HEK293T (cell line): ENCODE results near the gene GALNT18.

ENCODE experiments used
- ARNT ChIP-seq: fragments of 450-650 bp; IDR thresholded peaks from 2 replicates; pipeline ENCODE4 v1.6.1; 2017; ENCODE audit warnings: mild to moderate bottlenecking
- BHLHE40 ChIP-seq: fragments of 450-650 bp; IDR thresholded peaks from 2 replicates; pipeline ENCODE4 v1.6.1; 2016; ENCODE audit warnings: mild to moderate bottlenecking, moderate library complexity, borderline replicate concordance
- CTBP1 ChIP-seq: fragments of 450-650 bp; IDR thresholded peaks from 2 replicates; pipeline ENCODE4 v1.6.1; 2016; ENCODE audit warnings: borderline replicate concordance
- ELF4 ChIP-seq: fragments of 450-650 bp; IDR thresholded peaks from 2 replicates; pipeline ENCODE4 v1.6.1; 2017; ENCODE audit warnings: antibody characterized with exemption
- FOXK2 ChIP-seq: fragments of 450-650 bp; IDR thresholded peaks from 2 replicates; pipeline ENCODE4 v1.6.1; 2016; ENCODE audit warnings: mild to moderate bottlenecking
- FOXM1 ChIP-seq: fragments of 450-650 bp; IDR thresholded peaks from 2 replicates; pipeline ENCODE4 v1.6.1; 2017; ENCODE audit warnings: mild to moderate bottlenecking, borderline replicate concordance
- HDGF ChIP-seq: fragments of 450-650 bp; IDR thresholded peaks from 2 replicates; pipeline ENCODE4 v1.6.1; 2017; ENCODE audit warnings: antibody characterized with exemption, borderline replicate concordance
- L3MBTL2 ChIP-seq: fragments of 450-650 bp; conservative IDR thresholded peaks from 2 replicates; pipeline ENCODE4 v1.6.1; 2016; ENCODE audit warnings: mild to moderate bottlenecking
- LEF1 ChIP-seq: fragments of 450-650 bp; IDR thresholded peaks from 2 replicates; pipeline ENCODE4 v1.6.1; 2017; ENCODE audit warnings: mild to moderate bottlenecking, borderline replicate concordance
- NFRKB ChIP-seq: fragments of 450-650 bp; IDR thresholded peaks from 2 replicates; pipeline ENCODE4 v1.6.1; 2016; ENCODE audit warnings: mild to moderate bottlenecking, moderate library complexity
- PKNOX1 ChIP-seq: fragments of 450-650 bp; IDR thresholded peaks from 2 replicates; pipeline ENCODE4 v1.6.1; 2016
- SP1 ChIP-seq: fragments of 450-650 bp; IDR thresholded peaks from 2 replicates; pipeline ENCODE4 v1.6.1; 2017
- SUZ12 ChIP-seq: fragments of 450-650 bp; IDR thresholded peaks from 2 replicates; pipeline ENCODE4 v1.6.1; 2016; ENCODE audit warnings: mild to moderate bottlenecking
- TARDBP ChIP-seq: fragments of 450-650 bp; IDR thresholded peaks from 2 replicates; pipeline ENCODE4 v1.6.1; 2016

GRCh38 chr11:11587122-11587521, 34.7 kb downstream of the GALNT18 start:
- TF ChIP-seq CTBP1: no peak
- no peak for TF ChIP-seq PKNOX1
- TF ChIP-seq TARDBP: no peak
- TF ChIP-seq BHLHE40: no peak
- no peak for TF ChIP-seq FOXK2
- TF ChIP-seq HDGF: no peak
- no peak for TF ChIP-seq NFRKB
- no peak for TF ChIP-seq ELF4
- no peak for TF ChIP-seq ARNT
- TF ChIP-seq SP1: no peak
- TF ChIP-seq LEF1: no peak
- no peak for TF ChIP-seq SUZ12
- no peak for TF ChIP-seq FOXM1
- TF ChIP-seq L3MBTL2: no peak
